Gastrocnemius medialis (tissue), 4 donors: Measurements from ENCODE around the gene SBNO1. TPM values are rescaled to one million over a fixed set of nuclear protein-coding genes. Genes with fewer than 3 reads are reported as not detected.

Experiments used
- ATAC-seq, 2 donors: fragments of 150-250 bp; one replicate each; pipeline ENCODE4 v1.9.1; 2016
- DNase-seq, 2 donors: peaks; one replicate each; pipeline ENCODE4 v3.0.0-alpha.2; 2019
- H3K27ac ChIP-seq, 4 donors: fragments of 200-600 bp; sonication (generic); 1 replicate in 1 of 4; 2 replicates in 3 of 4; pipeline ENCODE4 v1.5.1; 2016 to 2018; ENCODE audit warnings: mild to moderate bottlenecking in 2 of 4, moderate library complexity in 1 of 4
- H3K27me3 ChIP-seq, 3 donors: fragments of 200-600 bp; sonication (generic) in 2 of 3; 1 replicate in 1 of 3; 2 replicates in 2 of 3; pipeline versions ENCODE4 v1.5.1 to v1.6.0; 2016 to 2019; ENCODE audit warnings: mild to moderate bottlenecking in 1 of 3, moderate library complexity in 1 of 3
- H3K36me3 ChIP-seq, 2 donors: fragments of 200-600 bp; sonication (generic) in 1 of 2; one replicate each; pipeline ENCODE4 v1.5.1; 2017 to 2018
- H3K4me1 ChIP-seq, 2 donors: fragments of 200-600 bp; sonication (generic) in 1 of 2; one replicate each; pipeline ENCODE4 v1.5.1; 2016 to 2017; ENCODE audit warnings: mild to moderate bottlenecking in 2 of 2
- H3K4me3 ChIP-seq, 4 donors: fragments of 200-600 bp; sonication (generic) in 3 of 4; 1 replicate in 1 of 4; 2 replicates in 3 of 4; pipeline ENCODE4 v1.5.1; 2016 to 2019; ENCODE audit warnings: mild to moderate bottlenecking in 2 of 4
- H3K9me3 ChIP-seq, 3 donors: fragments of 200-600 bp; sonication (generic) in 2 of 3; 1 replicate in 1 of 3; 2 replicates in 2 of 3; pipeline ENCODE4 v1.5.1; 2016 to 2019
- POLR2A ChIP-seq, 2 donors: fragments of 450-650 bp; IDR thresholded peaks; one replicate each; pipeline ENCODE4 v1.6.1; 2017; ENCODE audit warnings: antibody characterized with exemption in 2 of 2, mild to moderate bottlenecking in 2 of 2, moderate library complexity in 2 of 2
- in situ Hi-C, 4 donors: fragments of 200-750 bp; cut with MboI; loops; one replicate each; pipeline versions ENCODE4 v1.15.0 to v1.8.0; 2017; ENCODE audit warnings: low sequenced_read_pairs in 4 of 4
- intact Hi-C: fragments of 100-400 bp; cut with DNase I; formaldehyde crosslinking; loops from one replicate; pipeline ENCODE4 v1.15.1; 2023; ENCODE audit warnings: low total_unique reads
- total RNA-seq, 4 donors: library from RNA; depleted of rRNA; stranded (reverse); fragments of >200 nt; gene quantifications; one replicate each; pipeline versions ENCODE4 v1.1.0 to v1.2.3, GENCODE V29; 2016
- TF ChIP-seq, protein P1 (sequence below), 5 experiments: fragments of 450-650 bp in 3 of 5; fragments of 200-600 bp in 2 of 5; sonication (generic) in 2 of 5; IDR thresholded peaks in 4 of 5; conservative IDR thresholded peaks in 1 of 5; 1 replicate in 4 of 5; 2 replicates in 1 of 5; pipeline ENCODE4 v1.5.1; 2016 to 2019; ENCODE audit warnings: antibody characterized with exemption in 5 of 5, mild to moderate bottlenecking in 3 of 5, moderate library complexity in 3 of 5

Gene SBNO1
- total RNA-seq, 4 donors from 2014 or later, result 26.6 to 29.9 (median 28.8) TPM

DNA sequence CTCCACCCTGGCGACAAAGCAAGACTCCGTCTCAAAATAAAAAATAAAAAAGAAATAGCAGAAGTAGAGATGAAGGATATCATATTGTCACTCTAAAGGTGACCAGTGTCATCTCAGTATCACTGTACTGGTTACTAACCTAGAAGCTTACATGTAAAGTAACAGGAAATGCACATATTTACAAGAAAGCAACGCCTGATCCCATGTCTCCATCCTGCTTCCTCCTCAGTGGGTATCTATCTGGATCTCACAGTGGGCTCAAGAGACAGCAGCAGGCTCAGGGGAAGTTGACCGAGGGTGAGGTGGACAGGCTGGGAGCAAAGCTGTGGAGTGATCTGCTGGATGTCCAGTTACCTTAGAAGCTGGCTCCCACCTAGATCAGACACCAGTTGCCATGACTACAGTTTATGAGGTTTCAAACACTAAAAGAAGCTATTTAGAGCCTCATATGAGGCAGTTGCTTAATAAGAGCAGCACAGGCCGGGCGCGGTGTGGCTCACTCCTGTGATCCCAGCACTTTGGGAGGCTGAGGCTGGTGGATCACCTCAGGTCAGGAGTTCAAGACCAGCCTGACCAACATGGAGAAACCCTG is 120.9 kb downstream of the SBNO1 start:
- TF ChIP-seq, protein P1, sequence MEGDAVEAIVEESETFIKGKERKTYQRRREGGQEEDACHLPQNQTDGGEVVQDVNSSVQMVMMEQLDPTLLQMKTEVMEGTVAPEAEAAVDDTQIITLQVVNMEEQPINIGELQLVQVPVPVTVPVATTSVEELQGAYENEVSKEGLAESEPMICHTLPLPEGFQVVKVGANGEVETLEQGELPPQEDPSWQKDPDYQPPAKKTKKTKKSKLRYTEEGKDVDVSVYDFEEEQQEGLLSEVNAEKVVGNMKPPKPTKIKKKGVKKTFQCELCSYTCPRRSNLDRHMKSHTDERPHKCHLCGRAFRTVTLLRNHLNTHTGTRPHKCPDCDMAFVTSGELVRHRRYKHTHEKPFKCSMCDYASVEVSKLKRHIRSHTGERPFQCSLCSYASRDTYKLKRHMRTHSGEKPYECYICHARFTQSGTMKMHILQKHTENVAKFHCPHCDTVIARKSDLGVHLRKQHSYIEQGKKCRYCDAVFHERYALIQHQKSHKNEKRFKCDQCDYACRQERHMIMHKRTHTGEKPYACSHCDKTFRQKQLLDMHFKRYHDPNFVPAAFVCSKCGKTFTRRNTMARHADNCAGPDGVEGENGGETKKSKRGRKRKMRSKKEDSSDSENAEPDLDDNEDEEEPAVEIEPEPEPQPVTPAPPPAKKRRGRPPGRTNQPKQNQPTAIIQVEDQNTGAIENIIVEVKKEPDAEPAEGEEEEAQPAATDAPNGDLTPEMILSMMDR (IDR thresholded peaks at IDR 0.05 in 4 of 5, conservative IDR thresholded peaks at IDR 0.05 in 1 of 5), result no peak
- TF ChIP-seq POLR2A (IDR thresholded peaks at IDR 0.05), result no peak
- no peak overlapping the region for H3K27ac ChIP-seq
- no peak overlapping the region for H3K4me3 ChIP-seq
- peaks cover 23 to 28% of the 10 kb centered on the region in 2 donors for H3K4me1 ChIP-seq
- H3K9me3 ChIP-seq, result no peaks in the 10 kb centered on the region
- H3K36me3 ChIP-seq, result no peaks in the 10 kb centered on the region
- DNase-seq, result no peak
- H3K27me3 ChIP-seq, result no peaks in the 10 kb centered on the region
- intact Hi-C loops (no loop called here), in situ Hi-C loops (no loop called here)
- ATAC-seq, result no peak

DNA sequence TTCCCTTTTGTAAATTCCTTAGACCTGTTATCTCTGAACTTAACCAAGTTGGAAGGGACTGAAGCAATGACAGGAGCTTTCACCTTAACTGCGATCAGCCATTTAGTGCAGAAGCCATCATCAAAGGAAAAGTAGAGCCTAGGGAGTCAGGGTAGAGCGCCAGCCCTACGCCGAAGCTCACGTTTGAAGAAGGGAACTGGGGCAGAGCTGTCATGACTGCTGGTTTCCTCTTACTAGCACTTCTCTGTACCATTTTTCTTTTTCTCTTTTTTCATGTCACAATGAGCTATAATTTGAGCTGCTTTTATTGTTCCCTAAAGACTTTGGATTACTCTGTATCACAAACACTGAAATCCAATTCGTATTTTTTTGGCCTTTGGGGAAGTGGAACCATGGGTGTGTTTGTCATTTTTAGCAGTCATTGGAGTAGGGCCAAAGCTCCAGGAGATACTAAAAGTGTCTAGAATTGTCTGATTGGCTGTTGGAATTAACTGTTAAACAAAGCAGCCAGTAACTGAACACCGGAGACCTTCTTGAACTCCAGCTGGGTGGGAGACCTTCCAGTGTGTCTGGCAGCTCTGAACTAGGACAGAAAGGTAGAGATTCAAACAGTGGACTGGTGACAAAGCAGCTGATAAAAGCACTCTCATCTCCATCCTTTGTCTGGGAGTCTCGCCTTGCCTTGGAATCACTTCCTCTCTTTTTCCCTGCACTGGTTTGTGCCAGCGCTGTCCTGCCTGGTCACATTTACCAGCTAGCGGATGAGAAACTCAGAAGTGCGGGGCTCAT is 122.3 kb downstream of the SBNO1 start:
- no peaks in the 10 kb centered on the region for H3K27me3 ChIP-seq
- TF ChIP-seq, protein P1 (IDR thresholded peaks at IDR 0.05 in 4 of 5, conservative IDR thresholded peaks at IDR 0.05 in 1 of 5), result no peak
- TF ChIP-seq POLR2A (IDR thresholded peaks at IDR 0.05), result no peak
- no peaks in the 10 kb centered on the region for H3K36me3 ChIP-seq
- H3K9me3 ChIP-seq, result no peaks in the 10 kb centered on the region
- DNase-seq (no peak), ATAC-seq (peak; percentile 37 to 71)
- H3K4me3 ChIP-seq, result no peak overlapping the region
- in situ Hi-C loops, result no loop called here
- intact Hi-C loops, result no loop called here
- H3K4me1 ChIP-seq, result peaks cover 24% of the 10 kb centered on the region in 2 donors
- peak overlapping the region; percentile 21 to 70 (median 54) for H3K27ac ChIP-seq

Other genes with a start within 250 kb of the SBNO1 start
- 1 to 10 TPM; 2.1 to 3.8 (median 3.3) TPM for gene PITPNM2, start 213.8 kb downstream of the SBNO1 start, total RNA-seq
- 10 to 100 TPM in 3 of 4 donors, 1 to 10 TPM in 1; 8.5 to 35.4 (median 12.7) TPM for gene MPHOSPH9, start 131.7 kb downstream of the SBNO1 start, total RNA-seq
- gene MTRFR, start 131.4 kb downstream of the SBNO1 start, total RNA-seq, result 10 to 100 TPM in 1 of 4 donors, 1 to 10 TPM in 3; 4.7 to 14.1 (median 5.6) TPM
- 10 to 100 TPM; 34.2 to 65.7 (median 60.2) TPM for gene CDK2AP1, start 93.0 kb downstream of the SBNO1 start, total RNA-seq
- 10 to 100 TPM; 13.4 to 25.8 (median 21.9) TPM for gene KMT5A, start 19.3 kb upstream of the SBNO1 start, total RNA-seq
- gene RILPL2, start 71.8 kb upstream of the SBNO1 start, total RNA-seq, result 1 to 10 TPM; 1.2 to 2.0 (median 1.7) TPM
- gene SNRNP35, start 93.3 kb upstream of the SBNO1 start, total RNA-seq, result 10 to 100 TPM; 22.6 to 40.4 (median 23.5) TPM
- 10 to 100 TPM; 33.4 to 65.3 (median 40.6) TPM for gene RILPL1, start 168.9 kb upstream of the SBNO1 start, total RNA-seq
- gene TMED2, start 219.7 kb upstream of the SBNO1 start, total RNA-seq, result 100 to 1,000 TPM; 115 to 177 (median 146) TPM
- 1 to 10 TPM; 6.2 to 9.4 (median 7.4) TPM for gene DDX55, start 237.3 kb upstream of the SBNO1 start, total RNA-seq